SW 1271 (cell line): ENCODE measurements around the gene NTF3.
A peak's percentile ranks its signal among the peaks of the same experiment; 100 is the strongest.

ENCODE experiments used
- DNase-seq, 2 experiments: peaks; one replicate each; lab custom pipeline; 2025; lab: John Stamatoyannopoulos, UW

NTF3 gene

GRCh38 chr12:5432011-5432400, at the start of gene NTF3:
Gene NTF3, plus strand, starts transcription at chr12:5432108. Its CDS starts 217 bp downstream, at chr12:5432325.
- DNase-seq: no peak

GRCh38 chr12:5384015-5384414, 47.9 kb upstream of the NTF3 start:
- no peak for DNase-seq

GRCh38 chr12:5388581-5389535, 43.0 kb upstream of the NTF3 start:
- DNase-seq: no peak

GRCh38 chr12:5390174-5390799, 41.6 kb upstream of the NTF3 start:
- no peak for DNase-seq

- DNase-seq: no peak
Observed at GRCh38 chr12:5391653-5392052, 40.3 kb upstream of the NTF3 start.

- DNase-seq: no peak
Observed at GRCh38 chr12:5392961-5393360, 38.9 kb upstream of the NTF3 start.

- no peak for DNase-seq
Observed at GRCh38 chr12:5395443-5396271, 36.3 kb upstream of the NTF3 start.

GRCh38 chr12:5396541-5396940, 35.4 kb upstream of the NTF3 start:
- DNase-seq: no peak

GRCh38 chr12:5399266-5399665, 32.6 kb upstream of the NTF3 start:
- no peak for DNase-seq

- no peak for DNase-seq
Observed at GRCh38 chr12:5402009-5402935, 29.6 kb upstream of the NTF3 start.

- no peak for DNase-seq
Observed at GRCh38 chr12:5403411-5403810, 28.5 kb upstream of the NTF3 start.

- no peak for DNase-seq
Observed at GRCh38 chr12:5407034-5407856, 24.7 kb upstream of the NTF3 start.

GRCh38 chr12:5409619-5410018, 22.3 kb upstream of the NTF3 start:
- no peak for DNase-seq

- DNase-seq: no peak
Observed at GRCh38 chr12:5416571-5416970, 15.3 kb upstream of the NTF3 start.

GRCh38 chr12:5417500-5417899, 14.4 kb upstream of the NTF3 start:
- no peak for DNase-seq

- DNase-seq: peak in 1 of 2 experiments; percentile 23
Observed at GRCh38 chr12:5428332-5429221, 3.3 kb upstream of the NTF3 start.

- no peak for DNase-seq
Observed at GRCh38 chr12:5429741-5430557, 2.0 kb upstream of the NTF3 start.
